Loucy (cell line): ENCODE data around the gene LRRFIP1.

Experiments used
- CTCF ChIP-seq: fragments of 200-600 bp; sonication (generic); conservative IDR thresholded peaks from 2 replicates; pipeline ENCODE4 v1.5.1; 2014; ENCODE audit warnings: mild to moderate bottlenecking, antibody characterized with exemption, low read length
- EZH2phosphoT487 ChIP-seq: fragments of 200-600 bp; IDR thresholded peaks from 2 replicates; pipeline ENCODE4 v1.6.1; 2018; ENCODE audit warnings: antibody characterized with exemption, mild to moderate bottlenecking, moderate library complexity, borderline replicate concordance

GRCh38 chr2:237744270-237744612 is 116.9 kb downstream of the LRRFIP1 start:
- TF ChIP-seq CTCF (no peak), EZH2phosphoT487 (no peak)
